ENCODE data around the gene MYOM3.

DNA sequence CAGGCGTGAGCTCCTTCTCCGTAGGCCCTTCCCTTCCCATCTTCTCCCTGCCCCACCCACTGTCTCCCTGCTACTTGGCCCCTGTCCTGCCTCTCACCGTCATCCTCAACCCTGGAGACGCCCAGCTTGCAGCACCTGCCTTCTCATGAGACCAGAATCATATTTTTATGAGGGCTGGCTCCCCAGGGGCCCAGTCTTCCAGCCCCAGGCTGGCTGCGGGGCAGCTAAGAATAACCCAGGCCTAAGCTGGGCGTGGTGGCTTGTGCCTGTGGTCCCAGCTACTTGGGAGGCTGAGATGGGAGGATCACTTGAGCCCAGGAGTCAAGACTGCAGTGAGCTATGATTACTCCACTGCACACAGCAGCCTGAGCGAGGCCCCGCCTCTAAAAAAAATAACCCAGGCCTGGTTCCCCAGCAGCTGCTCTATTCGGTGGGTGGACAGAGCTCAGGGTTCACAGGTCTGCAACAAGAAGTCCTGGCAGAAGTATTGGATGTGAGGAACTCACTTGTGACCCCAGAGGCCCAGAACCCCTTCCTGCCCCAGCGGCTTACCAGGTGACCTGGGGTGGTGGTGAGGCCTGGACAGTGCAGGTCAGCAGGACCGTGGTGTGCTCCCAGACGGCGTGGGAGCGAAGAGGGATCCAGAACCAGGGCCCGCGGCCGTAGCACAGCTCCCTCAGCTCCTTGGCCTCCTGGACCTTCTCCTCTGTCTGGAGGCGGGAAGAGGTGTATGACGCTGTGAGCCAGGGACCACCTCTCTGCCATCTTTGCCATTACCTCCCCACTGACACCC is 6.4 kb downstream of the MYOM3 start:
- no peak for TF ChIP-seq ADNP (CRISPR knock-in tag; IDR thresholded peaks at IDR 0.05)
- TF ChIP-seq DNMT3B (CRISPR knock-in tag; conservative IDR thresholded peaks at IDR 0.05): no peak
- no peak for TF ChIP-seq POLR2A (IDR thresholded peaks at IDR 0.05; ENCODE audit: insufficient read depth in 1 of 2, low read depth in 2 of 2, low read length in 2 of 2)
- TF ChIP-seq, protein P1, sequence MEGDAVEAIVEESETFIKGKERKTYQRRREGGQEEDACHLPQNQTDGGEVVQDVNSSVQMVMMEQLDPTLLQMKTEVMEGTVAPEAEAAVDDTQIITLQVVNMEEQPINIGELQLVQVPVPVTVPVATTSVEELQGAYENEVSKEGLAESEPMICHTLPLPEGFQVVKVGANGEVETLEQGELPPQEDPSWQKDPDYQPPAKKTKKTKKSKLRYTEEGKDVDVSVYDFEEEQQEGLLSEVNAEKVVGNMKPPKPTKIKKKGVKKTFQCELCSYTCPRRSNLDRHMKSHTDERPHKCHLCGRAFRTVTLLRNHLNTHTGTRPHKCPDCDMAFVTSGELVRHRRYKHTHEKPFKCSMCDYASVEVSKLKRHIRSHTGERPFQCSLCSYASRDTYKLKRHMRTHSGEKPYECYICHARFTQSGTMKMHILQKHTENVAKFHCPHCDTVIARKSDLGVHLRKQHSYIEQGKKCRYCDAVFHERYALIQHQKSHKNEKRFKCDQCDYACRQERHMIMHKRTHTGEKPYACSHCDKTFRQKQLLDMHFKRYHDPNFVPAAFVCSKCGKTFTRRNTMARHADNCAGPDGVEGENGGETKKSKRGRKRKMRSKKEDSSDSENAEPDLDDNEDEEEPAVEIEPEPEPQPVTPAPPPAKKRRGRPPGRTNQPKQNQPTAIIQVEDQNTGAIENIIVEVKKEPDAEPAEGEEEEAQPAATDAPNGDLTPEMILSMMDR (CRISPR knock-in tag; IDR thresholded peaks at IDR 0.05): no peak; the same call in 1 of the 2 replicates

All from HepG2 (cell line).